Measurements from ENCODE around the gene KCNJ11.

Gene KCNJ11

DNA sequence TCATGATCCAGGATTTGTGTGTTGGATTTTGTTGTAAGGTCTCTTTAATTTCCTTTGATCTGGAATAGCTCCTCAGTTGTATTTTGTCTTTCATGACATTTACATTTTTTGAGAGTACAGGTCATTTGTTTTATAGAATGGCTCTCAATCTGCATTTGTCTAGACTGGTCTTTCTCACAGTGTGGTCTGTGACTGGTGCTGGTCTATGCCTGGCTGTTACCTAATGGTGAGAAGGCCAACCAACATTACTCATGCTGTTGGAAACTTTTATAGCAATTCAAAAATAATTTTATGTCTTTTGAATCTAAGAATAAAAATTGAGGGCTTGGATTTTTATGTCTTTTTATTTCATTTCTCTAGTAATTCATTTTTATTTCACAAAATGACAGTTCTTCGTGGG is 40.8 kb downstream of the KCNJ11 start:
- no CpG with 5 or more reads among the region's 1 CpG for WGBS, 2 experiments
- Histone ChIP-seq H3K4me3 (ENCODE audit: insufficient read depth, low read depth, low read length) (no peak overlapping the region), H3K9me3 (ENCODE audit: control insufficient read depth, low read length) (no peaks in the 10 kb centered on the region), H3K36me3 (ENCODE audit: control insufficient read depth, insufficient read depth, low read length) (no peaks in the 10 kb centered on the region), H3K4me1 (ENCODE audit: control insufficient read depth, insufficient read depth, low read length) (no peaks in the 10 kb centered on the region), H3K27ac (ENCODE audit: insufficient read depth, low read depth, low read length, poor library complexity, severe bottlenecking) (no peak overlapping the region), H3K27me3 (ENCODE audit: control insufficient read depth, insufficient read depth, low read length, poor library complexity, severe bottlenecking) (peaks cover 37% of the 10 kb centered on the region)

DNA sequence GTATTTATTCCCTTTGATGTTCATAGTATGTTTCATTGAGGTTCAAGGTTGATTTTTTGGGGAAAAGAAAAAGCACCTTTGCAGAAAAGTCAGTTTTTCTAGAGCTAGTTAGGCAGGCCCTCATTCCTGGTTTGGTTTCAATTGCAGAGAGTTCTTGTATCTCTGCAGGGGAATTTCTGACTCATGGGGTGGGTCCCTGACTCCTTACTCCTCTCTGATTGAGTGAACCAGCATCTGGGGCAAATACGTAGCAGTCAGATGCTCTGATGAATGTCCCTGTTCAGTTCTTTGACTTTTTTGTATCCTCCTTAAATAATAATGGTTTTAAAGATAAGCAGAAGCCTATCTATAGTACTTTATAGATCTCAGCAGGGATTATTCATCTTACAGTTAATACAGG is 44.6 kb downstream of the KCNJ11 start:
- no peak overlapping the region for H3K27ac ChIP-seq (ENCODE audit: insufficient read depth, low read depth, low read length, poor library complexity, severe bottlenecking)
- H3K27me3 ChIP-seq (ENCODE audit: control insufficient read depth, insufficient read depth, low read length, poor library complexity, severe bottlenecking): no peaks in the 10 kb centered on the region
- no peak overlapping the region for H3K4me3 ChIP-seq (ENCODE audit: insufficient read depth, low read depth, low read length)
- H3K36me3 ChIP-seq (ENCODE audit: control insufficient read depth, insufficient read depth, low read length): no peaks in the 10 kb centered on the region
- no peaks in the 10 kb centered on the region for H3K4me1 ChIP-seq (ENCODE audit: control insufficient read depth, insufficient read depth, low read length)
- WGBS, 2 experiments: 75 to 78% methylated on average over 1 of the region's 1 CpG
- H3K9me3 ChIP-seq (ENCODE audit: control insufficient read depth, low read length): no peaks in the 10 kb centered on the region

DNA sequence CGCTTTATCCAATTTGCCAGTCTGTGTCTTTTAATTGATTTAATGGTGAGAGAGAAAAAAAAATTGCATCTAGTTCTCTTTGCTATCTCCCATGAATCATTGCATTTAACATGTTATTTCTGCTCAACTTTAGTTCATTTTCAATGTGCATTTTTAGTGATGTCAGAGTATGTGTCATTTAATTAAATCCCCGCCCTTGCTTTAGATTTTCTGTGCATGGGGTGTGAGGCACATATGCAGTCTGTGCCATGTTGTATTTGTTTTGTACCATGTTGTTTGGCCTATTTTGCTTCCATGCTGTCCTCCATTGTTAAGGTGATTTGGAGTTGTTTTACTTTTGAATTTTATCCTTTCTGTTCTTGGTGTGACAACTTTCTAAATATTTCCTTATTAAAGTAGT is 45.2 kb downstream of the KCNJ11 start:
- WGBS, 2 experiments: 80 to 95% methylated on average over 2 of the region's 2 CpGs
- no peak overlapping the region for H3K4me3 ChIP-seq (ENCODE audit: insufficient read depth, low read depth, low read length)
- no peaks in the 10 kb centered on the region for H3K36me3 ChIP-seq (ENCODE audit: control insufficient read depth, insufficient read depth, low read length)
- H3K4me1 ChIP-seq (ENCODE audit: control insufficient read depth, insufficient read depth, low read length): no peaks in the 10 kb centered on the region
- H3K27ac ChIP-seq (ENCODE audit: insufficient read depth, low read depth, low read length, poor library complexity, severe bottlenecking): no peak overlapping the region
- H3K9me3 ChIP-seq (ENCODE audit: control insufficient read depth, low read length): no peaks in the 10 kb centered on the region
- H3K27me3 ChIP-seq (ENCODE audit: control insufficient read depth, insufficient read depth, low read length, poor library complexity, severe bottlenecking): no peaks in the 10 kb centered on the region
